HL-60 (cell line): ENCODE results near the gene RBCK1.

Experiments
- DNase-seq, 2 experiments: peaks; one replicate each; pipeline ENCODE4 v3.0.0-alpha.2; 2010 to 2020; ENCODE audit warnings: low read depth in 1 of 2, low spot score in 1 of 2
- H3K27ac ChIP-seq: fragments of 250-450 bp; sonication (Bioruptor Pico); replicated peaks from 2 replicates; pipeline ENCODE4 v1.5.1; 2020; ENCODE audit warnings: mild to moderate bottlenecking, moderate library complexity
- H3K27me3 ChIP-seq: fragments of 250-450 bp; sonication (Bioruptor Pico); 2 replicates; pipeline ENCODE4 v1.5.1; 2021; ENCODE audit warnings: mild to moderate bottlenecking, moderate library complexity; ENCODE audit not compliant: insufficient read depth, poor library complexity, severe bottlenecking
- H3K4me3 ChIP-seq: replicated peaks from 2 replicates; pipeline ENCODE4 v1.5.1; 2011; ENCODE audit warnings: mild to moderate bottlenecking, control low read depth, low read length; ENCODE audit not compliant: insufficient read depth
- GABPA ChIP-seq: IDR thresholded peaks from 2 replicates; pipeline ENCODE4 v1.6.1; 2012; ENCODE audit warnings: low read depth
- POLR2AphosphoS5 ChIP-seq: IDR thresholded peaks from 2 replicates; pipeline ENCODE4 v1.6.1; 2012; ENCODE audit warnings: low read depth
- SPI1 ChIP-seq: IDR thresholded peaks from 2 replicates; pipeline ENCODE4 v1.6.1; 2012; ENCODE audit warnings: low read depth, mild to moderate bottlenecking, borderline replicate concordance
- TF ChIP-seq, protein P1 (sequence below): IDR thresholded peaks from 2 replicates; pipeline ENCODE4 v1.6.1; 2012; ENCODE audit warnings: low read depth; ENCODE audit not compliant: insufficient replicate concordance
- TF ChIP-seq, protein P2 (sequence below): IDR thresholded peaks from one replicate; pipeline ENCODE4 v1.5.1; 2011; ENCODE audit warnings: low read length, control low read depth, inconsistent platforms; ENCODE audit not compliant: insufficient read depth

Gene RBCK1

DNA sequence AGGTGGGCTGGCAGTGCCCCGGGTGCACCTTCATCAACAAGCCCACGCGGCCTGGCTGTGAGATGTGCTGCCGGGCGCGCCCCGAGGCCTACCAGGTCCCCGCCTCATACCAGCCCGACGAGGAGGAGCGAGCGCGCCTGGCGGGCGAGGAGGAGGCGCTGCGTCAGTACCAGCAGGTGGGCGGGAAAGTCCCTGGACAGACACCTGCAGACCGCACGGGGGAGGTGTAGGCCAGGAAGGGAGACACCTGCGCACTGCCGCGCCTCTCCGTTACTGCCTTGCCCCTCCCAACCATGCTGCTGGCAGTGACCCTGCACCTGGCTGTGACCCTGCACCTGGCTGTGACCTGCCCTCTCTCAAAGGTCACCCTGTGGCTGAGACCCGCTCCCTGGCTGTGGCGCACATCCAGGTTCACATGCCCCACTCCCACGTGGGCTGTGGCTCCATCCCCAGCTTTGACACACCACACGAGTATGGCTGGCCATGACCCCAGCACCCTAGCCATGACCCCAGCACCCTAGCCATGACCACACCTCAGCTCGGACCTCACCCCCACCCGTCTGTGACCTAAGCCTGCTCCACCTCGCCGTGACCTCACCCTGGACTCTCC is 11.6 kb downstream of the RBCK1 start:
- Histone ChIP-seq H3K4me3 (no peak overlapping the region), H3K27me3 (no peaks in the 10 kb centered on the region), H3K27ac (no peak overlapping the region)
- TF ChIP-seq GABPA (no peak), POLR2AphosphoS5 (no peak), SPI1 (no peak)
- TF ChIP-seq, protein P1, sequence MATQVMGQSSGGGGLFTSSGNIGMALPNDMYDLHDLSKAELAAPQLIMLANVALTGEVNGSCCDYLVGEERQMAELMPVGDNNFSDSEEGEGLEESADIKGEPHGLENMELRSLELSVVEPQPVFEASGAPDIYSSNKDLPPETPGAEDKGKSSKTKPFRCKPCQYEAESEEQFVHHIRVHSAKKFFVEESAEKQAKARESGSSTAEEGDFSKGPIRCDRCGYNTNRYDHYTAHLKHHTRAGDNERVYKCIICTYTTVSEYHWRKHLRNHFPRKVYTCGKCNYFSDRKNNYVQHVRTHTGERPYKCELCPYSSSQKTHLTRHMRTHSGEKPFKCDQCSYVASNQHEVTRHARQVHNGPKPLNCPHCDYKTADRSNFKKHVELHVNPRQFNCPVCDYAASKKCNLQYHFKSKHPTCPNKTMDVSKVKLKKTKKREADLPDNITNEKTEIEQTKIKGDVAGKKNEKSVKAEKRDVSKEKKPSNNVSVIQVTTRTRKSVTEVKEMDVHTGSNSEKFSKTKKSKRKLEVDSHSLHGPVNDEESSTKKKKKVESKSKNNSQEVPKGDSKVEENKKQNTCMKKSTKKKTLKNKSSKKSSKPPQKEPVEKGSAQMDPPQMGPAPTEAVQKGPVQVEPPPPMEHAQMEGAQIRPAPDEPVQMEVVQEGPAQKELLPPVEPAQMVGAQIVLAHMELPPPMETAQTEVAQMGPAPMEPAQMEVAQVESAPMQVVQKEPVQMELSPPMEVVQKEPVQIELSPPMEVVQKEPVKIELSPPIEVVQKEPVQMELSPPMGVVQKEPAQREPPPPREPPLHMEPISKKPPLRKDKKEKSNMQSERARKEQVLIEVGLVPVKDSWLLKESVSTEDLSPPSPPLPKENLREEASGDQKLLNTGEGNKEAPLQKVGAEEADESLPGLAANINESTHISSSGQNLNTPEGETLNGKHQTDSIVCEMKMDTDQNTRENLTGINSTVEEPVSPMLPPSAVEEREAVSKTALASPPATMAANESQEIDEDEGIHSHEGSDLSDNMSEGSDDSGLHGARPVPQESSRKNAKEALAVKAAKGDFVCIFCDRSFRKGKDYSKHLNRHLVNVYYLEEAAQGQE, result no peak
- TF ChIP-seq, protein P2, sequence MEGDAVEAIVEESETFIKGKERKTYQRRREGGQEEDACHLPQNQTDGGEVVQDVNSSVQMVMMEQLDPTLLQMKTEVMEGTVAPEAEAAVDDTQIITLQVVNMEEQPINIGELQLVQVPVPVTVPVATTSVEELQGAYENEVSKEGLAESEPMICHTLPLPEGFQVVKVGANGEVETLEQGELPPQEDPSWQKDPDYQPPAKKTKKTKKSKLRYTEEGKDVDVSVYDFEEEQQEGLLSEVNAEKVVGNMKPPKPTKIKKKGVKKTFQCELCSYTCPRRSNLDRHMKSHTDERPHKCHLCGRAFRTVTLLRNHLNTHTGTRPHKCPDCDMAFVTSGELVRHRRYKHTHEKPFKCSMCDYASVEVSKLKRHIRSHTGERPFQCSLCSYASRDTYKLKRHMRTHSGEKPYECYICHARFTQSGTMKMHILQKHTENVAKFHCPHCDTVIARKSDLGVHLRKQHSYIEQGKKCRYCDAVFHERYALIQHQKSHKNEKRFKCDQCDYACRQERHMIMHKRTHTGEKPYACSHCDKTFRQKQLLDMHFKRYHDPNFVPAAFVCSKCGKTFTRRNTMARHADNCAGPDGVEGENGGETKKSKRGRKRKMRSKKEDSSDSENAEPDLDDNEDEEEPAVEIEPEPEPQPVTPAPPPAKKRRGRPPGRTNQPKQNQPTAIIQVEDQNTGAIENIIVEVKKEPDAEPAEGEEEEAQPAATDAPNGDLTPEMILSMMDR, result no peak
- DNase-seq, result no peak

DNA sequence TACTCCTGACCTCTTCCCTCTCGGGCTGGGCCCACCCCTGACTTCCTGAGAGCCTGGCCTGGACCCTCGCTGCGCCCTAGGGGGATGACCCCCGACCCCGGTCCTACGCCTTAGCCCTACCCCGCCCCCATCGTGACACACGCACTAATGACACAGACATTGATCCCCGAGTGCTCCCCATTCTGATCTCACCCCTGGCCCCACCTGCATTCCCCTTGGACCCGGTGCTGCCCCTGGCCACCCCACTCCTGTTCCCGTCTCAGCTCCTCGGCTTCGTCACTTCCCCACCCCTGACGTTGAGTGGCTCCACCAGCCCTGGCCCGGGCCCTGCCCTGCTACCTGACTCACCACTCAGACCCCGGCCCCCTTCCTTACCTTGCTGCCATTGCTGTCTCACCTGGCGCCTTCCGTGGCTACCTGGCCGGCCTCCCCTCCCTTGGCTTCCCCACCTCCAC is 12.1 kb downstream of the RBCK1 start:
- no peak overlapping the region for H3K4me3 ChIP-seq
- TF ChIP-seq, protein P1, result no peak
- TF ChIP-seq POLR2AphosphoS5 (no peak), GABPA (no peak)
- DNase-seq, result no peak
- H3K27me3 ChIP-seq, result no peaks in the 10 kb centered on the region
- H3K27ac ChIP-seq, result no peak overlapping the region

DNA sequence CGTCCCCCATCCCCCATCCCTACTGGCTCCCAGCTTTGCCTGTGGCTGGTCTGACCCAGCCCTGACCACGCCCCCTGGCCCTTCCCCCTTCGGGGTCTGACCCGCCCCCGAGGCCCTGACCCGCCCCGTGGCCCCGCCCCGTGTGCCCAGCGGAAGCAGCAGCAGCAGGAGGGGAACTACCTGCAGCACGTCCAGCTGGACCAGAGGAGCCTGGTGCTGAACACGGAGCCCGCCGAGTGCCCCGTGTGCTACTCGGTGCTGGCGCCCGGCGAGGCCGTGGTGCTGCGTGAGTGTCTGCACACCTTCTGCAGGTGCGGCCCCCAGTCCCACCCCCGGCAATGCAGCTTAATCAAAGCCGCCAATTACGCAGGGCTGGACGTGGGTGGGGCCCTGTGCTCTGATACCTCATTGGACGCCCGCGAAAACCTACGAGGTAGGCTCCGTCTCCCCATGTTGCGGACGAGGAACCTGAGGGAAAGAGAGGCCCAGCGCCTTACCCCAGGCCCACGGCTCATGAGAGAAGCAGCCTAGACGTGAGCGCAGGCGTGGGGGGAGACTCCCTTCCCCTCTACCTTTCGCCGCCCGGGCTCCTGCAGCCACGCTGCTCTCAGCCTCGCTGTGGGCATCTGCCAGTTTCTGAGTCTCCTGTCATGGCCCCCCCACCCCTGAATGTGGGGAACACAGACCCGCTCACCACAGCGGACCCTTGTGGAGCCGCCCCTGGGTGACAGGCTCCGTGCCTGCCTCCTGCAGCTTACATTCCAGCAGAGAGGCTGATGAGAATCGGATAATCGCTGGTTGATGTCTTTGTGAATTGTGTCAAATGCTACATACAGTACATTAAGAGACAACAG is 12.8 kb downstream of the RBCK1 start:
- no peaks in the 10 kb centered on the region for H3K27me3 ChIP-seq
- TF ChIP-seq, protein P2, result no peak
- TF ChIP-seq, protein P1, result no peak
- TF ChIP-seq POLR2AphosphoS5 (no peak), GABPA (no peak), SPI1 (no peak)
- peak in 1 of 2 experiments; percentile 50 for DNase-seq
- no peak overlapping the region for H3K27ac ChIP-seq
- no peak overlapping the region for H3K4me3 ChIP-seq
